HEK293 (cell line): ENCODE measurements around the gene PLIN5.

Experiments
- CTCF ChIA-PET: fragments of 350-600 bp; formaldehyde crosslinking; extraction: SDS; loops from one replicate; lab custom pipeline; 2021; ENCODE audit warnings: antibody characterized with exemption; lab: Yijun Ruan, JAX
- POLR2A ChIA-PET: fragments of 300-600 bp; formaldehyde crosslinking; extraction: SDS; loops from one replicate; lab custom pipeline; 2020; ENCODE audit warnings: antibody characterized with exemption, inconsistent platforms; lab: Yijun Ruan, JAX
- H3K27ac ChIP-seq: fragments of 200-500 bp; sonication (Bioruptor generic); 2 replicates; pipeline ENCODE4 v1.5.1; 2014; ENCODE audit warnings: low read depth, low read length, control low read depth, inconsistent platforms; ENCODE audit errors: extremely low read depth
- H3K36me3 ChIP-seq, 2 experiments: fragments of 200-500 bp in 1 of 2; sonication (Bioruptor generic) in 1 of 2; 1 replicate in 1 of 2; 2 replicates in 1 of 2; pipeline ENCODE4 v1.5.1; 2014 to 2017; ENCODE audit warnings: inconsistent platforms in 2 of 2, low read length in 2 of 2; ENCODE audit not compliant: control insufficient read depth in 2 of 2, insufficient read depth in 1 of 2
- H3K4me1 ChIP-seq: fragments of 200-500 bp; sonication (Bioruptor generic); 2 replicates; pipeline ENCODE4 v1.5.1; 2014; ENCODE audit warnings: mild to moderate bottlenecking, low read length, inconsistent platforms; ENCODE audit not compliant: control insufficient read depth, insufficient read depth
- H3K4me3 ChIP-seq: 2 replicates; pipeline ENCODE4 v1.5.1; 2011; ENCODE audit warnings: low read depth, mild to moderate bottlenecking, control low read depth, low read length, moderate library complexity
- H3K9me3 ChIP-seq: fragments of 200-500 bp; sonication (Bioruptor generic); 2 replicates; pipeline ENCODE4 v1.5.1; 2014; ENCODE audit warnings: low read depth, low read length, inconsistent platforms; ENCODE audit not compliant: control insufficient read depth, insufficient read depth
- GLI2 ChIP-seq: fragments of 450-650 bp; formaldehyde crosslinking; IDR thresholded peaks from 2 replicates; pipeline ENCODE4; 2017; ENCODE audit warnings: missing biosample characterization, missing genetic modification characterization, low read depth, borderline replicate concordance
- HOXC10 ChIP-seq: sonication (generic); formaldehyde crosslinking; IDR thresholded peaks from 2 replicates; pipeline ENCODE4 v1.8.1; 2023; ENCODE audit warnings: mild to moderate bottlenecking, missing genetic modification reagents
- KLF8 ChIP-seq: fragments of 450-650 bp; formaldehyde crosslinking; IDR thresholded peaks from 2 replicates; pipeline ENCODE4 v1.5.1; 2016; ENCODE audit warnings: missing biosample characterization, missing genetic modification characterization
- RBAK ChIP-seq: fragments of 450-650 bp; formaldehyde crosslinking; IDR thresholded peaks from 2 replicates; pipeline ENCODE4 v1.5.1; 2016; ENCODE audit warnings: missing biosample characterization, missing genetic modification characterization
- SP7 ChIP-seq: fragments of 450-650 bp; formaldehyde crosslinking; IDR thresholded peaks from 2 replicates; pipeline ENCODE4 v1.5.1; 2016; ENCODE audit warnings: missing biosample characterization, missing genetic modification characterization
- ZEB2 ChIP-seq: fragments of 450-650 bp; formaldehyde crosslinking; IDR thresholded peaks from 2 replicates; pipeline ENCODE4 v1.5.1; 2016; ENCODE audit warnings: missing biosample characterization, missing genetic modification characterization
- ZNF112 ChIP-seq: fragments of 450-650 bp; formaldehyde crosslinking; IDR thresholded peaks from 2 replicates; pipeline ENCODE4 v1.5.0; 2017; ENCODE audit warnings: missing biosample characterization, missing genetic modification characterization
- ZNF175 ChIP-seq: fragments of 450-650 bp; formaldehyde crosslinking; IDR thresholded peaks from 2 replicates; pipeline ENCODE4 v1.5.1; 2016; ENCODE audit warnings: missing biosample characterization, missing genetic modification characterization
- ZNF335 ChIP-seq: fragments of 450-650 bp; formaldehyde crosslinking; conservative IDR thresholded peaks from 2 replicates; pipeline ENCODE4 v1.5.1; 2016; ENCODE audit warnings: missing biosample characterization, missing genetic modification characterization
- ZNF473 ChIP-seq: fragments of 450-650 bp; formaldehyde crosslinking; IDR thresholded peaks from 2 replicates; pipeline ENCODE4 v1.5.1; 2017; ENCODE audit warnings: missing biosample characterization, missing genetic modification characterization
- ZNF530 ChIP-seq: fragments of 450-650 bp; formaldehyde crosslinking; IDR thresholded peaks from 2 replicates; pipeline ENCODE4 v1.5.1; 2016; ENCODE audit warnings: low read depth, missing biosample characterization, missing genetic modification characterization
- ZNF600 ChIP-seq: fragments of 450-650 bp; formaldehyde crosslinking; IDR thresholded peaks from 2 replicates; pipeline ENCODE4 v1.5.1; 2016; ENCODE audit warnings: missing biosample characterization, missing genetic modification characterization
- ZNF629 ChIP-seq: fragments of 450-650 bp; formaldehyde crosslinking; IDR thresholded peaks from 2 replicates; pipeline ENCODE4 v1.5.1; 2017; ENCODE audit warnings: missing biosample characterization, missing genetic modification characterization
- ZNF660 ChIP-seq: fragments of 450-650 bp; IDR thresholded peaks from 2 replicates; pipeline ENCODE4 v1.5.1; 2018; ENCODE audit warnings: missing biosample characterization, mild to moderate bottlenecking, missing genetic modification characterization
- ZNF747 ChIP-seq: fragments of 450-650 bp; formaldehyde crosslinking; IDR thresholded peaks from 2 replicates; pipeline ENCODE4 v1.5.1; 2016; ENCODE audit warnings: missing biosample characterization, missing genetic modification characterization
- TF ChIP-seq, protein P1 (sequence below): fragments of 450-650 bp; formaldehyde crosslinking; IDR thresholded peaks from 2 replicates; pipeline ENCODE4 v1.5.1; 2016; ENCODE audit warnings: missing biosample characterization, missing genetic modification characterization, borderline replicate concordance
- TF ChIP-seq, protein P2 (sequence below): fragments of 450-650 bp; formaldehyde crosslinking; IDR thresholded peaks from 2 replicates; pipeline ENCODE4 v1.5.1; 2016; ENCODE audit warnings: missing biosample characterization, missing genetic modification characterization, low read depth

PLIN5 gene

DNA sequence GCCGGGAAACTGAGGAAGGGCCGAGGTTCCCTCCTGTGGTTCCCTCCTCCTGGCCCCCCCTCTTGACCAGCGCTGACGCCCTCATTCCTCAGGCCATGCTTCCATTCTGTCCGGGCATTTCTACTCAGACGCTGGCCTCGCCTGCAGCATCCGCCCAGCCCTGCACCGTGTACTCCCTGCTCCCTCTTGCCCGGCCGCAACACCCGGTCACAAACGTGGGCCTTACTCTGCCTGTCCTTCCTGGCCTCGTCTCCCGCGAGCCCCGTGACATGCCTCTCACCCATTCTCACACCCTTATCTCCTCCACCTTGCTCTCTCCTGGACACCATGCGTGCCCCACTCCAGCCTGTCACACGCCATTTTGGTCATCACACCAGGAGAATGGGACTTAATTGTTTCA, 51.6 kb downstream of the PLIN5 start:
- no peaks in the 10 kb centered on the region for H3K4me1 ChIP-seq
- TF ChIP-seq ZEB2 (tag by site-specific recombination) = no peak
- no peak for TF ChIP-seq ZNF660 (tag by site-specific recombination)
- no peak for TF ChIP-seq ZNF175 (tag by site-specific recombination)
- no peak for TF ChIP-seq SP7 (tag by site-specific recombination)
- no peak for TF ChIP-seq GLI2 (tag by site-specific recombination)
- TF ChIP-seq, protein P1, sequence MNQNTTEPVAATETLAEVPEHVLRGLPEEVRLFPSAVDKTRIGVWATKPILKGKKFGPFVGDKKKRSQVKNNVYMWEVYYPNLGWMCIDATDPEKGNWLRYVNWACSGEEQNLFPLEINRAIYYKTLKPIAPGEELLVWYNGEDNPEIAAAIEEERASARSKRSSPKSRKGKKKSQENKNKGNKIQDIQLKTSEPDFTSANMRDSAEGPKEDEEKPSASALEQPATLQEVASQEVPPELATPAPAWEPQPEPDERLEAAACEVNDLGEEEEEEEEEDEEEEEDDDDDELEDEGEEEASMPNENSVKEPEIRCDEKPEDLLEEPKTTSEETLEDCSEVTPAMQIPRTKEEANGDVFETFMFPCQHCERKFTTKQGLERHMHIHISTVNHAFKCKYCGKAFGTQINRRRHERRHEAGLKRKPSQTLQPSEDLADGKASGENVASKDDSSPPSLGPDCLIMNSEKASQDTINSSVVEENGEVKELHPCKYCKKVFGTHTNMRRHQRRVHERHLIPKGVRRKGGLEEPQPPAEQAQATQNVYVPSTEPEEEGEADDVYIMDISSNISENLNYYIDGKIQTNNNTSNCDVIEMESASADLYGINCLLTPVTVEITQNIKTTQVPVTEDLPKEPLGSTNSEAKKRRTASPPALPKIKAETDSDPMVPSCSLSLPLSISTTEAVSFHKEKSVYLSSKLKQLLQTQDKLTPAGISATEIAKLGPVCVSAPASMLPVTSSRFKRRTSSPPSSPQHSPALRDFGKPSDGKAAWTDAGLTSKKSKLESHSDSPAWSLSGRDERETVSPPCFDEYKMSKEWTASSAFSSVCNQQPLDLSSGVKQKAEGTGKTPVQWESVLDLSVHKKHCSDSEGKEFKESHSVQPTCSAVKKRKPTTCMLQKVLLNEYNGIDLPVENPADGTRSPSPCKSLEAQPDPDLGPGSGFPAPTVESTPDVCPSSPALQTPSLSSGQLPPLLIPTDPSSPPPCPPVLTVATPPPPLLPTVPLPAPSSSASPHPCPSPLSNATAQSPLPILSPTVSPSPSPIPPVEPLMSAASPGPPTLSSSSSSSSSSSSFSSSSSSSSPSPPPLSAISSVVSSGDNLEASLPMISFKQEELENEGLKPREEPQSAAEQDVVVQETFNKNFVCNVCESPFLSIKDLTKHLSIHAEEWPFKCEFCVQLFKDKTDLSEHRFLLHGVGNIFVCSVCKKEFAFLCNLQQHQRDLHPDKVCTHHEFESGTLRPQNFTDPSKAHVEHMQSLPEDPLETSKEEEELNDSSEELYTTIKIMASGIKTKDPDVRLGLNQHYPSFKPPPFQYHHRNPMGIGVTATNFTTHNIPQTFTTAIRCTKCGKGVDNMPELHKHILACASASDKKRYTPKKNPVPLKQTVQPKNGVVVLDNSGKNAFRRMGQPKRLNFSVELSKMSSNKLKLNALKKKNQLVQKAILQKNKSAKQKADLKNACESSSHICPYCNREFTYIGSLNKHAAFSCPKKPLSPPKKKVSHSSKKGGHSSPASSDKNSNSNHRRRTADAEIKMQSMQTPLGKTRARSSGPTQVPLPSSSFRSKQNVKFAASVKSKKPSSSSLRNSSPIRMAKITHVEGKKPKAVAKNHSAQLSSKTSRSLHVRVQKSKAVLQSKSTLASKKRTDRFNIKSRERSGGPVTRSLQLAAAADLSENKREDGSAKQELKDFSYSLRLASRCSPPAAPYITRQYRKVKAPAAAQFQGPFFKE (tag by site-specific recombination) = no peak
- no peak for TF ChIP-seq KLF8 (tag by site-specific recombination)
- no peak for TF ChIP-seq ZNF530 (tag by site-specific recombination)
- no peak for TF ChIP-seq ZNF747
- no peak for TF ChIP-seq ZNF629 (tag by site-specific recombination)
- no peak overlapping the region for H3K27ac ChIP-seq
- ChIA-PET POLR2A (interaction anchor here (0.6 to 0.7 kb wide), 4 partner anchors 8 to 21 kb away, joined by 4 to 6 read pairs (median 6); no protein-coding TSS in a partner anchor), CTCF (no interaction called here)
- peaks cover 16 to 64% of the 10 kb centered on the region in 2 experiments; a peak in 2 of 3 replicates for H3K36me3 ChIP-seq
- no peaks in the 10 kb centered on the region for H3K9me3 ChIP-seq
- H3K4me3 ChIP-seq = no peak overlapping the region

DNA sequence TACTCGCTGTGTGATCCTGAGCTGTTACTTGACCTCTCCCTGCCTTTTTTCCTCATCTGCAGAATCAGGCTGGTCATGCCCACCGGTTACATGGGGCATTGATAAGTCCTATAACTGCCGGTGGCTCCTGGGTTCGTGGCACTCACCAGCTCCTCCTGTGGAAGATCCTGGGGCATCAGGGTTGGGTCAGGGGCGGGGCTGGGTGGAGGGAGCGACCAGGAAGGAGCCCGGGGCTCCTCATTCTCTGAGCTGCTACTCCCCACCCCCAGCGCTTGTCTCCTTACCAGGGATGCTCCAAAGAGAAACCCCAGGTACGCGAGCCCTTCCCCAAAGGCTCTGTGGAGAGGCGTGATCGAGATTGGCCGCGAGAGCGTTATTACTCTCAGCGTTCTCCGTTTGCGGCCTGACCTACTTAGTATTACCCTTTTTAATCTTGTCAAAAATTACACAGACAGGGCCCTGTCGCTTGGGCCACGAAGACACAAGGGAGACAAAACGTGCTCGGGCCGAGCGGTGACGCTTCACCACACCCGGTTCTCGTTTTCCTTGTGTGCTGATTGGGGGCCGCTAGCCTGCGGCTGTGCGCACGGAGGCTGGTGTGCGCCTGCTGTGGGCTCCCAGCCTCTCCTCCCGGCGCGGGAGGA, 52.2 kb downstream of the PLIN5 start:
- Histone ChIP-seq H3K4me3 (no peak overlapping the region), H3K4me1 (no peaks in the 10 kb centered on the region), H3K36me3 (peaks cover 19 to 65% of the 10 kb centered on the region in 2 experiments), H3K9me3 (no peaks in the 10 kb centered on the region), H3K27ac (no peak overlapping the region)
- ChIA-PET CTCF (no interaction called here), POLR2A (interaction anchor here (1.2 kb wide), 1 partner anchor 42 kb away, joined by 4 read pairs; no protein-coding TSS in a partner anchor)
- TF ChIP-seq HOXC10 (CRISPR knock-in tag) (no peak), RBAK (tag by site-specific recombination) (no peak), ZNF660 (tag by site-specific recombination) (no peak), ZNF473 (tag by site-specific recombination) (no peak), ZNF600 (no peak), ZNF112 (no peak), ZNF335 (tag by site-specific recombination) (no peak)
- TF ChIP-seq, protein P2, sequence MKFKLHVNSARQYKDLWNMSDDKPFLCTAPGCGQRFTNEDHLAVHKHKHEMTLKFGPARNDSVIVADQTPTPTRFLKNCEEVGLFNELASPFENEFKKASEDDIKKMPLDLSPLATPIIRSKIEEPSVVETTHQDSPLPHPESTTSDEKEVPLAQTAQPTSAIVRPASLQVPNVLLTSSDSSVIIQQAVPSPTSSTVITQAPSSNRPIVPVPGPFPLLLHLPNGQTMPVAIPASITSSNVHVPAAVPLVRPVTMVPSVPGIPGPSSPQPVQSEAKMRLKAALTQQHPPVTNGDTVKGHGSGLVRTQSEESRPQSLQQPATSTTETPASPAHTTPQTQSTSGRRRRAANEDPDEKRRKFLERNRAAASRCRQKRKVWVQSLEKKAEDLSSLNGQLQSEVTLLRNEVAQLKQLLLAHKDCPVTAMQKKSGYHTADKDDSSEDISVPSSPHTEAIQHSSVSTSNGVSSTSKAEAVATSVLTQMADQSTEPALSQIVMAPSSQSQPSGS (tag by site-specific recombination) = no peak
